Left ventricle myocardium superior (tissue), 1 donor: ENCODE results near the gene E2F6. TPM values are rescaled to one million over a fixed set of nuclear protein-coding genes. Genes with fewer than 3 reads are reported as not detected.

ENCODE experiments used
- ATAC-seq: fragments of 200-7000 bp; cut with Tn5 transposase; one replicate; pipeline ENCODE4 v1.9.1; 2020; ENCODE audit warnings: mild to moderate bottlenecking, moderate library complexity
- DNase-seq: peaks from one replicate; pipeline ENCODE4 v3.0.0-alpha.2; 2020
- intact Hi-C: fragments of 100-400 bp; cut with micrococcal nuclease; formaldehyde crosslinking; loops from one replicate; pipeline ENCODE4 v1.11.0; 2022
- total RNA-seq: library from RNA; stranded (reverse); fragmentation: NEBNext Ultra II Directional; extraction: Animal tissue kit (Norgen Biotek cat#: 25700); gene quantifications from one replicate; pipeline ENCODE4 v1.2.1, GENCODE V29; 2021
- donor health status: DM: no; HTN: yes; CAD: no; lungs with severe emphysema.

E2F6 gene
- total RNA-seq, 1 donor from 2014 or later, result 12.6 TPM

DNA sequence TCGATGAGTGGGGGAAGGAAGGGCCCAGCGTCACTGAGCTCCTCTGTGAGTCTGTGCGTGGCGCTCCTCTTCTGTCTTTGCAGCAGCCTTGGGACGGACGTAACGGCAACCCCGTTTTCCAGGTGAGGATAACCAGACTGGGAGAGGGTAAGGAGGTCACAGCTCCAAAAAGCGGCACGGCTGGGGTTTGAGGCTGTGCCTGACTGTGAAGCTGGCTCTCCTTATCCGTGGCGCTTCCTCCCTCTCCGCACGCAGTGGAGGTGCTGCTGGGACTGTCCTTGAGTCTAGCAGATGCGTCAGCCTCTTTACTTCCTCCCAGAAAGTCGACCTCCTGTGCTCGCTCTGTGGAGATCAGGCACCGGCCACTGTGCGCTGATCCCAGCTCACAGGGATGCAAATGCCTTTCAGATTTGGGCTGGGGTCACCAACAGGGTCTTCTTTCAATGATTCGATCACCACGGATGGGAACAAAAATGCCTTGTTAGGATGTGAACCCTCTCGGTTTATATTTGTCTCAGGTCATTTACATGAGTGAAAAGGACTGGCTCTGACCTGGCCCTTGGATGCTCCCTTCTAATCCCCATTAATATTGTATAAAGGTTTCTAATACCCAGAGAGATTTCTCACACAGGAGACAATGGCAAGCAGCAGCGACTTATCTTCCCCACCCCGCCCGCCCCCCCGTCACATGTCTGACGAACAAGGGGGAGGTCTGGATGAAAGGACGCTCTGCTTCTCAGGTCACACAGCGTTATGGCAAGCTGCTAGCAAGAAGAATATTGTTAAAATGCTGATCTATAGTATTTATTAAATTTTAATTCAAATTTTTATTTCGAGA, 30.1 kb upstream of the E2F6 start:
- ATAC-seq, result peak; percentile 60
- peak; percentile 43 for DNase-seq
- intact Hi-C loops, result no loop called here

DNA sequence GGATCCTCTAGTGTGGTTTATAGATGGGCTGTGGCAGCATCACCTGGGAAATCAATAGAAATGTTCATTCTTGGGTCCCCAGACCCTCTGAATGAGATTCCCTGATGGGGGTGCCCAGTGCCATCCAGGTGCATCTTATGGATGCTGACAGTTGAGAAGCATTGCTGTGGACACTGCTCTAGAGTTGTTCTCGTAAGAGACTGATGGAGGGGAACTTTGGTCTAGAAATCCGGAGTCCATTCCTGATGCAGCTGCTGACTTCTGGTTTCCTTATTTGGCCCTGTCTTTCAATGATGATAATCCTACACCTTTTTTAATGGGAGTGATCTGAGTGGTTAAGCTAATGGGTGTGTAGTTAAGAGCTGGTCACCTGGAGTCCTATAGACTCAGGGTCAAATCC, 28.3 kb upstream of the E2F6 start:
- DNase-seq, result no peak
- no peak for ATAC-seq
- intact Hi-C loops, result no loop called here

GRCh38 chr2:11493282-11493681, 27.3 kb upstream of the E2F6 start:
- no peak for DNase-seq
- no peak for ATAC-seq
- intact Hi-C loops, result no loop called here

- ATAC-seq (no peak), DNase-seq (no peak)
- intact Hi-C loops, result no loop called here
These were observed 26.8 kb upstream of the E2F6 start for GRCh38 chr2:11492720-11493119.

GRCh38 chr2:11492244-11492643, 26.3 kb upstream of the E2F6 start:
- no peak for ATAC-seq
- intact Hi-C loops, result no loop called here
- no peak for DNase-seq

DNA sequence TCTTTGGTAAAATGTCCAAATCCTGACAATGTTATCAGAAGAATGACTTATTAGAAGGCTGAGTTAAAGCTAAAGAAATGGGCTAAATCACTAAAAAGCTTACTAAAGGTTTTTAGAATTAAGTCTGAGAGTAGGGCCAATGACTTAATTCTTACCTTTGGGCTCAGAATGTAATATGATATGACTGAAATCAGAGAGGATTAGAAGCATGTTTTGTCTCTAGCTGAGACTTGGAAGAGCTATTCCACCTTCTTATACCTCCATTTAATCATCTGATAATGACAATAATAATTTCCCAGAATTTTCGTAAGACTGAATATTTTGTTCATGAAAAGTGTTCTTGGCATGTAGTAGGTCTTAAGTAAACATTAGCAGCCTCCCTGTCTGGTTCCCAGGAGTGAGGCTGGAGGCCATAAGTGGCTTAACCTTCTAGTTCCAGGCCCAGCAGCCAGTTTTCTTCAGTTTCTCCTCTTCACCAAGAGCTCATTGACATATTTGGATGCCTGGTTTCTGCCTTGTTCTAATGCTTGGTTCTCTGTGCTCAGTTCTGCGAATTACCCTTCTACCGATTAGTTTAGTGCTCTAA, 25.5 kb upstream of the E2F6 start:
- DNase-seq (no peak), ATAC-seq (no peak)
- intact Hi-C loops, result no loop called here

DNA sequence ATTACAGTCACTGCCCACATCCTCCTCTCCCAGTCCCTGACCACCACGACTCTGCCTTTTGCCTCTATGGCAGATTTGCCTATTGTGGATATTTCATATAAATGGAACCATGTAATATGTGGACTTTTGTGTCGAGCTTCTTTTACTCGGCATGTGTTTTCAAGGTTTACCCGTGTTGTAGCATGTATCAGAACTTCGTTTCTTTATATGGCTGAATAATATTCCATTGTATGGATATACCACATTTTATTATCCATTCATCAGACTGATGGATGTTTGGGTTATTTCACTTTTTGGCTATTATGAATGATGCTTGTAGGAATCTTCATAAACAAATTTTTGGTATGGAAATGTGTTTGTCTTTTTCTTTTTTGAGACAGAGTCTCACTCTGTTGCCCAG, 24.2 kb upstream of the E2F6 start:
- ATAC-seq (no peak), DNase-seq (no peak)
- intact Hi-C loops, result no loop called here

- ATAC-seq (no peak), DNase-seq (no peak)
- intact Hi-C loops, result no loop called here
These were observed 22.8 kb upstream of the E2F6 start for GRCh38 chr2:11488809-11489208.

DNA sequence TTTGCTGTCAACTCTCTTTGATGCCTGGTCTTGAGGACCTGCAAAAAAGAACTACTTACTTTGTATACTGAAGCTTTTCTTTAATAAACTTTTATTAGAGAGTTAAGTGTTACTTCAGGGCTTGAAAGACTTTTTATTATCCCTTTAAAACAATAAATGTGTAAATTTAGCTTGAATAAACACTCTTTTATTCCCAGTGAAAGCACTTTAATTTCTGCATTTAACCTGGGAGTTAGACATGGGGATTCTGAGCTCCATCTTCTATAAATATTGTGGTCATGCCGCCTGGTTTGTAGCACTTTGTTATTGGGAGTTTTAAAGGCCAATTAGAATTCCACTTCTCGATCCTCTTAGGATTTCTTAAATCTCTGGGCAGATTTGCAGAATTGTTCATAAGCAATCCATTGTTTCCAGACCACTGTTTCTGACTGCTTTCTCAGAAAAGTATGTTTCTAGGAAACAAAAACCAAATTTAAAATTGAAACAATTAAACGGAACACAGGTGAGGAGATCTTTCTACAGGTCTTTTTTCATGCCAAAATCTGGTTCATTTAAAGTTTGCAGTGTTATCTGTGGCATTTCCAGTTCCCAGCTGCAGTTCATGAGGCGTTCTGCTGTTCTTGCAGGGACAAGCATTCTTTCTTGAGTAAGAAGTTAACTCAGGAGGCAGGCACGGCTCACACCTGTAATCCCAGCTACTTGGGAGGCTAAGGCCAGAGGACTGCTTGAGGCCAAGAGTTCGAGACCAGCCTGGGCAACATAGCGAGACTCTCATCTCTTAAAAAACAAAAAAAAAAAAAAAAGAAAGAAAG, 18.1 kb upstream of the E2F6 start:
- intact Hi-C loops, result no loop called here
- DNase-seq, result no peak
- ATAC-seq, result no peak

DNA sequence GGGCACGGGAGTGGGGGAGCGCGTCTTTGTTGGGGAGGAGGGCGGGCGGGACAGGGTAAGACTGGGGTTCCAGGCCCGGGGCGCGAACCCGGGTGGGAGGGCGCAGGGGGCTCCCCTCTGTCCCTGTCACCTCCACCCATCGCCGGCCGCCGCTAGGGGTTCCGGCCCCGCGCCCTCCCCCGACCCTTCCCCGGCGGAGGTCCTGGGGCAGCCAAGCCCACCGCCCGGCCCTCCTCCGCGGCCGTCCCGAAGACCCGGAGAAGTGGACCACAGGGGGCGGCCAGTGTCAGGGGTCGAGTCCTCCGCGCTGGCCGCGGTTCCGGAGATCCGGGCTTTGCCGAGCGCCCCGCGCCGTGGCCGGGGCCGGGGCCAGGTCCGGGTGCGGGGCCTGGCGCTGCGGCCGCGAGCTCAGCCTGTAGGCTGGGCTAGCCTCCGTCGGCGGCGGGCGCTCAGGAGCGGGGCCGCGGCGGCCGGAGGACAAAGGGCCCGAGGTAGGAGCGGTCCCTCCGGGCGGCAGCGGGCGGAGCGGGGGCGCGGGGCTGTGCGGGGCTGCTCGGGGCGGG, 16.6 kb upstream of the E2F6 start:
- DNase-seq, result peak; percentile 66
- intact Hi-C loops, result no loop called here
- peak; percentile 77 for ATAC-seq

DNA sequence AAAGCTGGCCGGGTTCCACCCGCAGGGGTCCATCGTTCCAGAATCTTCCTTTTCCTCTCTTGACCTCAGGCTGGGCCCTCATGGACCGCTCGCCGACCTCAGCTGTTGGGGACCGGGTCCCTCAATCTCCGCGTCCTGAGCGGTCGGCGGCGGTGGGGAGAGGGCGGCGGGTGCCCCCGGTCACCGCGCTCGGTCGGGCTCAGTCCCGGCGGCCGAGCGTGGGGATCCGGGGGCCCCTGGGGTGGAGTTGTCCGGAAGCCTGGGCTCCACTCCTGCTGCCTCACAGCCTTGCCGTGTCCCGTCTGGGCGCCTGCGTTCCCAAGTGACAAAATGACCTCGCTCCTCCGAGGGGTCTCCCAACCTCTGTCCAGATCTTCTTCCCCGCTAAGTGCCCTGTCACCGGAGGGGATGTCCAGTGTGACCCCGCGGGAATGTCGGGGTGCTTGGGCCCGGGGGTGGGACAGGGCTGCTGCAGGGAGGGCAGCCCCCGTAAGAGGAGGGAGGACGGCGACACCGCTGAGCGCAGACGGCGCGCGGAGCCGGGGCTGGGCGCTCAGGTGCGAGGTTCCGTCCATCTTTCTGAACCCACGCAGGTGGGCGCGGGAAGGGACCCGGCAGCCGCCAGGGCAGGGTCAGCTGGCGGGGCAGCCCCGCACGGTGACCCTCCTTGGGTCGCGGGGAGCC, 16.0 kb upstream of the E2F6 start:
- no peak for ATAC-seq
- DNase-seq, result no peak
- intact Hi-C loops, result no loop called here

DNA sequence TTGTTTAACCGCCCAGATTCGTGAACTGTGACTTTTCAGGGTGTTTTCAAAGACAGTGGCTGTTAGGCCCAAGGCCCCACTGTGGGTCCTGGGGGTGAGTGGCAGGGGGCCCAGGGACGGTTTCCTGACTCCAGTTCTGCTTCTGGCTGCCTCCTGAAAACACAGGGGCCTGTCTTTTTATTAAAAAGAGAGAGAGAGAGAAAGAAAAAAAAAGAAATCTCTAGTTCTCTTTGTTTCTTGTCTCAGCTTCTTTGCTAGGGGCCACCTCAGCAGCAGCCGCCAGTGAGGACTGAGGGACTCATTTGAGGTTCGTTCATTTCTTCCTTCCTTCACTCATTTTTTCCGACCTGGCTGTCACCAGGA, 15.4 kb upstream of the E2F6 start:
- no peak for DNase-seq
- intact Hi-C loops, result no loop called here
- no peak for ATAC-seq

DNA sequence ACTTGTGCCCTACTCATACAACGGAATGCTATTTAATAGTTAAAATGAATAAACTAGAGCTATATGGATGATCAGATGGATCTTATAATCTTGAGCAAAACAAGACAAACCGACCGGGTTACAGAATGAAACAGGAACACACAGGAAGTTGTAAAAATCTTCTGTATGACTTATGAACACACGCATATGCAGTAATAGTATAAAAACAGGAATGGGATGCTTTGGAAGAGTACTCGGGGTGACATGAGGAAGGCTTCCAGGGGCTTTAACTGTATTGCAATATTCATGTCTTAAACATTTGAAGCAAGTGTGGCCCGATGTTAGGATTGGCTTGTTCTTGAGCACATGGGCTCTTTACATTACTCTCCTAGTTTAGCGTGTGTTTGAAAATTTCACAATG, 14.9 kb upstream of the E2F6 start:
- intact Hi-C loops, result no loop called here
- ATAC-seq, result no peak
- DNase-seq, result no peak

DNA sequence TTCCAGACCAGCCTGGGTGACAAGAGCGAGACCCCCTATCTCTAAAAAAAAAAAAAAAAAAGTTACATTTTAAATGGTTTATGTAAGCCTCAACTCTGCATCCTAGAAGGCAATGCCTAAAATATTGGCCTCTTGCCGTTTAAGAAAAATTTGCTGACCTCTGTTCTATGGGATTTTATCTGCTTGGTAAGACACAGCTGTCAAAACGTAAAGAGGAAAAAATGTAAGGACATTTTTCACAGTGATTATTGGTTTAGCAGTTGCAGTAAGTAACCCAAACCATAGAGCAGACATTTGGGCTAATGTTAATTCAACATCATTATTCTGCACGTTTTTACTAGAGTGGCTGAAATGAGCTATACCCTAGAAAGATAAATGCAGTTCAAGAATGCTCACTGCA, 14.4 kb upstream of the E2F6 start:
- intact Hi-C loops, result no loop called here
- ATAC-seq (no peak), DNase-seq (no peak)

- intact Hi-C loops, result loop anchor here (5.0 kb wide), 1 partner anchor 103 kb away; no protein-coding TSS in a partner anchor
- DNase-seq, result no peak
- ATAC-seq, result no peak
These were observed 13.1 kb upstream of the E2F6 start for GRCh38 chr2:11478899-11479605.

DNA sequence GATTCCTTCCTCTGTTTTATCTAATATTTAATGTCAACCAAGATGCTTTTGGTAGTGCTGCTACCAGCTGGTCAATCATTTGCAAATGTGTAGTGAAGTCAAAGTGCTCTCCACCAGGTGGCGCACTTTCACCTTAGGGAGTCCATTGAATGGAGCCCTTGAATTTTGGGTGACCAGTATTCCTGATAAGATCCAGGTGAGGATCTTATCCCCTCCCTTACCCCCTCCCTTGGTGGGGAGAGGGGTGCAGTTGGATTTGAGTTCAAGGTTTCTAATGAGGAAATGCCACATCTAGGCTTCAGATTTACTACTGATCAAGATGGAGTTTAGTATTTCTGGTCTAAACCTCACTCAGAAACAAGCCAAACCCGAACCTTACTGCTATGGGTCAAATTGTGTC, 12.0 kb upstream of the E2F6 start:
- intact Hi-C loops, result loop anchor here (5.0 kb wide), 1 partner anchor 104 kb away; no protein-coding TSS in a partner anchor
- DNase-seq, result peak; percentile 90
- peak; percentile 71 for ATAC-seq

DNA sequence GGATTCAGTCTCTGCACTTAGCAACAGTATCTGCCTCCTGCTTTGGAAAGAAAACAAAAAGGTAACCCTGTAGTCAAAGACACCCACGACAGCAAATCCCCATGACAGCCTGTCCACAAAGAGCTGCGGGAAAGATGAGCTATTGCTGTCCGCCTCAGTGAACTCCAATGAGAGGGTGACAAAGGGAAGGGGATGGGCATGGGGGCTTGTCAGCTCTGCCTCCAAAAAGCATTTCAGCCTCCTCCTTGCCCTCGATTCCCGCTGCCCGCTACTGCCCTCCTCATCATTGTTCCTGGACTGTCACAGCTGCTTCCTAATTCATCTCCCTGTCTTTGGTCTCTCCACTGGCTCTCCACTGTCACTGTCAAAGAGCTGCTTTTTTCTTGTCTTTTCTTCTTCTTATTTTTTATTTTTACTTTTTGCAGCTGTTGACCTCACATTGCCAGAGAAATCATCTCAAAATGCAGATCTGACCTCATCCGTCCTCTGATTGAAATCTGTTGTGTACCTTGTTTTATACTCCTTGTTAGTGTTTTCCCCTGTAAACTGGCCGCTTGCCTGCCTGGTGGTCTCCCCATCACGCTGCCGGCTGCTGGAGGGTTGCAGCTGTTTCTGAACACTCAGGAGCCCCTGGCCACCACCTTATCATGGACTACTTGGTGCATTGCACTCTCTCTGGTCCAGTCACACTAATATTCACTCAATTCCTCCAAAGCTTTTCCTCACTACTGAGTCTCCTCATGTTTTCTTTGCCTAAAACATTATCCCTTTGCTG, 7.9 kb upstream of the E2F6 start:
- intact Hi-C loops, result no loop called here
- no peak for DNase-seq

DNA sequence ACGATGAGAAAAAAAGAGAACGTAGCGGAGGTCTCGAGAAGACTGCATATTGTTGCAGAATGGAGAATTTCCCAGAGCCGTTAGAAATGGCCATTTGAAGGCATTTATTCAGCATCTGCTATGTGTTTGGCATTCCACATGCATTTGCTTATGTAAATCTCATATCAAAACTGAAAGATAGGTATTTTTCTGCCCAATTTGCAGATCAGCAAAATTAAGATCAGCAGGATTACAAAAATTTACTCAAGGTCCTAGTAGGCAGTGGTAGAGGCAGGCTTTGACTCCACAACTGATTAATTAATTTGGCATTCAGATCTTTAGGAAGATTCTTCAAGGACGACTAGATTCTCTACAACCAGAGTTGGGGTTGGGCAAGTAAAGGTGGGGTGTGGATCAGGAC, 1.8 kb upstream of the E2F6 start:
- intact Hi-C loops, result no loop called here
- DNase-seq, result no peak
- ATAC-seq, result no peak

More for the DNA sequence above, 7.9 kb upstream of the E2F6 start:
- no peak for ATAC-seq
